WTC11 (cell line): ENCODE results near the gene GIPC1. TPM values are rescaled to one million over a fixed set of nuclear protein-coding genes. Genes with fewer than 3 reads are reported as not detected.

Experiments used
- AR ChIP-seq: fragments of 250-450 bp; sonication (Bioruptor Pico); IDR thresholded peaks from 2 replicates; pipeline ENCODE4 v1.9.0; 2021; ENCODE audit warnings: mild to moderate bottlenecking
- ATF2 ChIP-seq: sonication (generic); formaldehyde crosslinking; IDR thresholded peaks from 2 replicates; pipeline ENCODE4 v1.8.1; 2022; ENCODE audit warnings: low read depth, missing genetic modification reagents, borderline replicate concordance
- CBFB ChIP-seq: sonication (generic); formaldehyde crosslinking; IDR thresholded peaks from 2 replicates; pipeline ENCODE4 v1.8.1; 2022; ENCODE audit warnings: mild to moderate bottlenecking, low read depth, missing genetic modification reagents
- CDX4 ChIP-seq: fragments of 250-450 bp; sonication (Bioruptor Pico); IDR thresholded peaks from 2 replicates; pipeline ENCODE4 v1.9.0; 2021; ENCODE audit warnings: moderate library complexity, mild to moderate bottlenecking, inconsistent platforms, borderline replicate concordance
- CREB1 ChIP-seq: sonication (generic); formaldehyde crosslinking; IDR thresholded peaks from 2 replicates; pipeline ENCODE4 v1.8.0; 2023; ENCODE audit warnings: mild to moderate bottlenecking, missing genetic modification reagents
- CREM ChIP-seq: sonication (generic); formaldehyde crosslinking; IDR thresholded peaks from 2 replicates; pipeline ENCODE4 v1.8.1; 2022; ENCODE audit warnings: mild to moderate bottlenecking, missing genetic modification reagents, moderate library complexity
- ETV6 ChIP-seq: sonication (generic); formaldehyde crosslinking; IDR thresholded peaks from 2 replicates; pipeline ENCODE4 v1.8.1; 2022; ENCODE audit warnings: mild to moderate bottlenecking, missing genetic modification reagents
- JAZF1 ChIP-seq: fragments of 250-450 bp; sonication (Bioruptor Pico); IDR thresholded peaks from 2 replicates; pipeline ENCODE4 v1.9.0; 2021; ENCODE audit warnings: moderate library complexity, mild to moderate bottlenecking, inconsistent platforms
- OVOL2 ChIP-seq: fragments of 250-450 bp; sonication (Bioruptor Pico); IDR thresholded peaks from 2 replicates; pipeline ENCODE4 v1.9.0; 2021; ENCODE audit warnings: mild to moderate bottlenecking, borderline replicate concordance
- RELA ChIP-seq: sonication (generic); formaldehyde crosslinking; IDR thresholded peaks from 2 replicates; pipeline ENCODE4 v1.8.1; 2022; ENCODE audit warnings: missing genetic modification reagents, mild to moderate bottlenecking, borderline replicate concordance
- SMAD4 ChIP-seq: sonication (generic); formaldehyde crosslinking; IDR thresholded peaks from 2 replicates; pipeline ENCODE4 v1.8.0; 2022; ENCODE audit warnings: mild to moderate bottlenecking, missing genetic modification reagents
- SP1 ChIP-seq: sonication (generic); formaldehyde crosslinking; conservative IDR thresholded peaks from 2 replicates; pipeline ENCODE4 v1.8.1; 2022; ENCODE audit warnings: missing genetic modification reagents
- TP53 ChIP-seq: sonication (generic); formaldehyde crosslinking; IDR thresholded peaks from 2 replicates; pipeline ENCODE4 v1.8.1; 2023; ENCODE audit warnings: mild to moderate bottlenecking, missing genetic modification reagents
- ZBTB43 ChIP-seq: sonication (generic); formaldehyde crosslinking; IDR thresholded peaks from 2 replicates; pipeline ENCODE4 v1.8.1; 2023; ENCODE audit warnings: mild to moderate bottlenecking, missing genetic modification reagents
- ZNF121 ChIP-seq: sonication (generic); formaldehyde crosslinking; IDR thresholded peaks from 2 replicates; pipeline ENCODE4 v1.8.0; 2023; ENCODE audit warnings: missing genetic modification reagents
- ZNF138 ChIP-seq: sonication (generic); formaldehyde crosslinking; conservative IDR thresholded peaks from 2 replicates; pipeline ENCODE4 v1.8.1; 2022; ENCODE audit warnings: mild to moderate bottlenecking, moderate library complexity, missing genetic modification reagents
- ZNF219 ChIP-seq: sonication (generic); formaldehyde crosslinking; IDR thresholded peaks from 2 replicates; pipeline ENCODE4 v1.8.0; 2023; ENCODE audit warnings: missing genetic modification reagents, mild to moderate bottlenecking, borderline replicate concordance
- ZNF263 ChIP-seq: sonication (generic); formaldehyde crosslinking; IDR thresholded peaks from 2 replicates; pipeline ENCODE4 v1.8.1; 2022; ENCODE audit warnings: low read depth, mild to moderate bottlenecking, moderate library complexity, missing genetic modification reagents
- ZNF317 ChIP-seq: sonication (generic); formaldehyde crosslinking; IDR thresholded peaks from 2 replicates; pipeline ENCODE4 v1.8.1; 2023; ENCODE audit warnings: low read depth, mild to moderate bottlenecking, moderate library complexity, missing genetic modification reagents, borderline replicate concordance
- ZNF425 ChIP-seq: fragments of 250-450 bp; sonication (Bioruptor Pico); conservative IDR thresholded peaks from 2 replicates; pipeline ENCODE4 v1.9.0; 2021; ENCODE audit warnings: mild to moderate bottlenecking
- ZSCAN18 ChIP-seq: fragments of 250-450 bp; sonication (Bioruptor Pico); IDR thresholded peaks from 2 replicates; pipeline ENCODE4 v2.1.2; 2022; ENCODE audit warnings: mild to moderate bottlenecking, moderate library complexity
- total RNA-seq: library from RNA; stranded (reverse); gene quantifications from 3 replicates; pipeline ENCODE4 v1.2.3, GENCODE V29; 2021
- TF ChIP-seq, protein P1 (sequence below): sonication (generic); formaldehyde crosslinking; IDR thresholded peaks from 2 replicates; pipeline ENCODE4 v1.8.0; 2022; ENCODE audit warnings: mild to moderate bottlenecking, missing genetic modification reagents
- TF ChIP-seq, protein P2 (sequence below): sonication (generic); formaldehyde crosslinking; IDR thresholded peaks from 2 replicates; pipeline ENCODE4 v1.8.1; 2022; ENCODE audit warnings: mild to moderate bottlenecking, moderate library complexity, missing genetic modification reagents

GIPC1 gene
- total RNA-seq, 1 experiment from 2014 or later: 76.5 TPM

GRCh38 chr19:14472202-14472938 is 23.6 kb downstream of the GIPC1 start (continued):
- peak; percentile 85 for TF ChIP-seq ZBTB43 (CRISPR knock-in tag)
- peak; percentile 36; the same call in 1 of the 2 replicates for TF ChIP-seq CREB1 (CRISPR knock-in tag)
- no peak for TF ChIP-seq RELA (CRISPR knock-in tag)
- TF ChIP-seq ZNF425 (CRISPR knock-in tag): no peak
- no peak for TF ChIP-seq ETV6 (CRISPR knock-in tag)
- no peak for TF ChIP-seq ATF2 (CRISPR knock-in tag)
- TF ChIP-seq, protein P1, sequence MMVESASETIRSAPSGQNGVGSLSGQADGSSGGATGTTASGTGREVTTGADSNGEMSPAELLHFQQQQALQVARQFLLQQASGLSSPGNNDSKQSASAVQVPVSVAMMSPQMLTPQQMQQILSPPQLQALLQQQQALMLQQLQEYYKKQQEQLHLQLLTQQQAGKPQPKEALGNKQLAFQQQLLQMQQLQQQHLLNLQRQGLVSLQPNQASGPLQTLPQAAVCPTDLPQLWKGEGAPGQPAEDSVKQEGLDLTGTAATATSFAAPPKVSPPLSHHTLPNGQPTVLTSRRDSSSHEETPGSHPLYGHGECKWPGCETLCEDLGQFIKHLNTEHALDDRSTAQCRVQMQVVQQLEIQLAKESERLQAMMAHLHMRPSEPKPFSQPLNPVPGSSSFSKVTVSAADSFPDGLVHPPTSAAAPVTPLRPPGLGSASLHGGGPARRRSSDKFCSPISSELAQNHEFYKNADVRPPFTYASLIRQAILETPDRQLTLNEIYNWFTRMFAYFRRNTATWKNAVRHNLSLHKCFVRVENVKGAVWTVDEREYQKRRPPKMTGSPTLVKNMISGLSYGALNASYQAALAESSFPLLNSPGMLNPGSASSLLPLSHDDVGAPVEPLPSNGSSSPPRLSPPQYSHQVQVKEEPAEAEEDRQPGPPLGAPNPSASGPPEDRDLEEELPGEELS: no peak
- TF ChIP-seq ZNF219: 0 out of 2 replicates have a peak, but pooled peaks have one; percentile 14
- TF ChIP-seq TP53 (CRISPR knock-in tag): 0 out of 2 replicates have a peak, but pooled peaks have one; percentile 52
- TF ChIP-seq CREM (CRISPR knock-in tag): peak; percentile 66; the same call in 1 of the 2 replicates
- no peak for TF ChIP-seq OVOL2 (CRISPR knock-in tag)
- TF ChIP-seq CDX4: no peak
- no peak for TF ChIP-seq CBFB (CRISPR knock-in tag)
- TF ChIP-seq SMAD4: peak; percentile 77; the same call in 1 of the 2 replicates
- 0 out of 2 replicates have a peak, but pooled peaks have one; percentile 46 for TF ChIP-seq ZNF263 (CRISPR knock-in tag)
- TF ChIP-seq, protein P2, sequence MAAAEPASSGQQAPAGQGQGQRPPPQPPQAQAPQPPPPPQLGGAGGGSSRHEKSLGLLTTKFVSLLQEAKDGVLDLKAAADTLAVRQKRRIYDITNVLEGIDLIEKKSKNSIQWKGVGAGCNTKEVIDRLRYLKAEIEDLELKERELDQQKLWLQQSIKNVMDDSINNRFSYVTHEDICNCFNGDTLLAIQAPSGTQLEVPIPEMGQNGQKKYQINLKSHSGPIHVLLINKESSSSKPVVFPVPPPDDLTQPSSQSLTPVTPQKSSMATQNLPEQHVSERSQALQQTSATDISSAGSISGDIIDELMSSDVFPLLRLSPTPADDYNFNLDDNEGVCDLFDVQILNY (CRISPR knock-in tag): peak; percentile 90
- TF ChIP-seq AR (CRISPR knock-in tag): no peak
- TF ChIP-seq SP1 (CRISPR knock-in tag): peak; percentile 46
- TF ChIP-seq JAZF1: no peak
- TF ChIP-seq ZSCAN18 (CRISPR knock-in tag): no peak
- TF ChIP-seq ZNF138 (CRISPR knock-in tag): no peak
- TF ChIP-seq ZNF121 (CRISPR knock-in tag): no peak
- TF ChIP-seq ZNF317 (CRISPR knock-in tag): 0 out of 2 replicates have a peak, but pooled peaks have one; percentile 51
